A673 (cell line): ENCODE results near the gene ABCA13.

Source experiments
- EZH2 ChIP-seq: fragments of 200-600 bp; sonication (generic); IDR thresholded peaks from 2 replicates; pipeline ENCODE4 v1.6.1; 2017; ENCODE audit warnings: borderline replicate concordance, low read depth, mild to moderate bottlenecking, mixed read lengths, antibody characterized with exemption, low read length; ENCODE audit not compliant: poor library complexity, severe bottlenecking
- TF ChIP-seq, protein P1 (sequence below): fragments of 300-800, 200-600 bp; sonication (generic); conservative IDR thresholded peaks from 2 replicates; pipeline ENCODE4 v1.5.1; 2017; ENCODE audit warnings: low read depth, mild to moderate bottlenecking, antibody characterized with exemption, low read length, moderate library complexity, mixed read lengths

DNA sequence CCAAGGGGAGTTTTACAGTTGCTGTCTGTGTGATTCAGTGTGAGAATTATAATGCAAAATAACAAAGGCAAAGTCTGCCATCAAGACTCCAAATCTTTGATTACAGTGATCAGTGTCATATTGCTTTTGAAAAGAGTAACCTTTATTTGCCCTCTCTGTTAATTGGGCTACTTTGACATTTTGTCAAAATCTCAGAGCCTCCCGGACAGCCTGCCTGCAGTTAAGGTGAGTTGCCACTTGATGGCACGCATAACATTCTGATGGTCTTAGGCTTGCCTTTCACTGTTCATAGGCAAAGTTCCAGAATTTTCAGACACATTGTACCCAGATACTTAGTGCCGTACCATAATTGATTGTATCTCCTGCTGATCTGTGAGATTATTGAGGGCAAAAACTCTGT, 253.5 kb downstream of the ABCA13 start:
- TF ChIP-seq, protein P1, sequence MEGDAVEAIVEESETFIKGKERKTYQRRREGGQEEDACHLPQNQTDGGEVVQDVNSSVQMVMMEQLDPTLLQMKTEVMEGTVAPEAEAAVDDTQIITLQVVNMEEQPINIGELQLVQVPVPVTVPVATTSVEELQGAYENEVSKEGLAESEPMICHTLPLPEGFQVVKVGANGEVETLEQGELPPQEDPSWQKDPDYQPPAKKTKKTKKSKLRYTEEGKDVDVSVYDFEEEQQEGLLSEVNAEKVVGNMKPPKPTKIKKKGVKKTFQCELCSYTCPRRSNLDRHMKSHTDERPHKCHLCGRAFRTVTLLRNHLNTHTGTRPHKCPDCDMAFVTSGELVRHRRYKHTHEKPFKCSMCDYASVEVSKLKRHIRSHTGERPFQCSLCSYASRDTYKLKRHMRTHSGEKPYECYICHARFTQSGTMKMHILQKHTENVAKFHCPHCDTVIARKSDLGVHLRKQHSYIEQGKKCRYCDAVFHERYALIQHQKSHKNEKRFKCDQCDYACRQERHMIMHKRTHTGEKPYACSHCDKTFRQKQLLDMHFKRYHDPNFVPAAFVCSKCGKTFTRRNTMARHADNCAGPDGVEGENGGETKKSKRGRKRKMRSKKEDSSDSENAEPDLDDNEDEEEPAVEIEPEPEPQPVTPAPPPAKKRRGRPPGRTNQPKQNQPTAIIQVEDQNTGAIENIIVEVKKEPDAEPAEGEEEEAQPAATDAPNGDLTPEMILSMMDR = peak; percentile 53
- no peak for TF ChIP-seq EZH2
